K562 (cell line): ENCODE results near the gene PGGHG. TPM values are rescaled to one million over a fixed set of nuclear protein-coding genes. Genes with fewer than 3 reads are reported as not detected.

Experiments used
- GTF3C2 ChIP-seq: IDR thresholded peaks from 3 replicates; pipeline ENCODE4 v1.6.1; 2011; ENCODE audit warnings: borderline replicate concordance, mild to moderate bottlenecking, moderate library complexity; ENCODE audit not compliant: insufficient read length; ENCODE audit errors: extremely low read depth
- IRF1 ChIP-seq: sonication (generic); formaldehyde crosslinking; IDR thresholded peaks from 2 replicates; pipeline ENCODE4 v1.8.0; 2022; ENCODE audit warnings: missing genetic modification reagents, mild to moderate bottlenecking, borderline replicate concordance
- PHF21A ChIP-seq: fragments of 450-650 bp; IDR thresholded peaks from 2 replicates; pipeline ENCODE4 v1.6.1; 2017; ENCODE audit warnings: low read depth, borderline replicate concordance
- PREB ChIP-seq: sonication (generic); formaldehyde crosslinking; IDR thresholded peaks from 2 replicates; pipeline ENCODE4 v1.8.1; 2023; ENCODE audit warnings: mild to moderate bottlenecking, missing genetic modification reagents
- RB1 ChIP-seq: fragments of 450-650 bp; IDR thresholded peaks from 2 replicates; pipeline ENCODE4 v1.6.1; 2017; ENCODE audit warnings: low read depth, mild to moderate bottlenecking
- RBM25 ChIP-seq: fragments of 200-400 bp; formaldehyde crosslinking; IDR thresholded peaks from 2 replicates; pipeline ENCODE4 v1.6.1; 2018; ENCODE audit warnings: low read length, low read depth, moderate library complexity; ENCODE audit not compliant: severe bottlenecking
- SAFB ChIP-seq: fragments of 200-400 bp; formaldehyde crosslinking; IDR thresholded peaks from 2 replicates; pipeline ENCODE4 v1.6.1; 2017; ENCODE audit warnings: low read depth, low read length, borderline replicate concordance
- SNRNP70 ChIP-seq: fragments of 200-400 bp; formaldehyde crosslinking; optimal IDR thresholded peaks from 2 replicates; pipeline ENCODE3; 2017; ENCODE audit warnings: low read depth, low read length
- TAF15 ChIP-seq: fragments of 200-400 bp; formaldehyde crosslinking; IDR thresholded peaks from 2 replicates; pipeline ENCODE4 v1.6.1; 2017; ENCODE audit warnings: mild to moderate bottlenecking, low read depth, low read length, moderate library complexity
- TFAM ChIP-seq: fragments of 250-450 bp; sonication (Bioruptor Pico); conservative IDR thresholded peaks from 2 replicates; pipeline ENCODE4 v1.5.0; 2021; ENCODE audit warnings: mild to moderate bottlenecking, moderate library complexity
- TFE3 ChIP-seq: fragments of 450-650 bp; formaldehyde crosslinking; IDR thresholded peaks from 2 replicates; pipeline ENCODE4 v1.4.0; 2020; ENCODE audit warnings: mild to moderate bottlenecking, mixed read lengths
- ZNF277 ChIP-seq: fragments of 250-450 bp; sonication (Bioruptor Pico); IDR thresholded peaks from 2 replicates; pipeline ENCODE4 v1.8.0; 2022; ENCODE audit warnings: inconsistent platforms, mild to moderate bottlenecking, moderate library complexity, borderline replicate concordance
- polyA plus RNA-seq, 8 experiments: library from polyadenylated mRNA; depleted of rRNA in 4 of 8; stranded (reverse) in 5 of 8; unstranded in 3 of 8; fragments of >200 nt; fragmentation: Nextera tagmentation in 2 of 8; fragmentation: Illumina TruSeq in 1 of 8; extraction: Ambion mirVana in 2 of 8; extraction: Trizol in 1 of 8; gene quantifications; 2 replicates each; pipeline versions ENCODE4 v1.2.1 to v1.2.3, GENCODE V29; 2011 to 2014; ENCODE audit warnings: inconsistent platforms in 1 of 8, missing spikeins in 1 of 8
- total RNA-seq, 7 experiments: library from RNA; depleted of rRNA in 6 of 7; stranded (reverse); fragments of >200 nt in 6 of 7; fragmentation: Illumina TruSeq in 2 of 7; extraction: Trizol in 2 of 7; gene quantifications; 2 replicates each; pipeline versions ENCODE4 v1.2.1 to v1.2.3, GENCODE V29; 2011 to 2021; ENCODE audit warnings: low replicate concordance in 1 of 7
- TF ChIP-seq, protein P1 (sequence below): fragments of 150-350 bp; IDR thresholded peaks from 2 replicates; pipeline ENCODE4 v1.6.1; 2014; ENCODE audit warnings: low read depth, mild to moderate bottlenecking, low read length, borderline replicate concordance

The PGGHG gene
- total and polyA plus RNA-seq, 9 of the 15 experiments (the other 6 are each of a cell fraction or from before 2014, with no cell fraction given), result 0.38 to 85.1 (median 18.1) TPM

GRCh38 chr11:313787-314553 lies 25.0 kb downstream of the PGGHG start, which contains the start of gene IFITM1 (continued):
- TF ChIP-seq ZNF277 (CRISPR knock-in tag), result no peak
- no peak for TF ChIP-seq SNRNP70
- TF ChIP-seq, protein P1, sequence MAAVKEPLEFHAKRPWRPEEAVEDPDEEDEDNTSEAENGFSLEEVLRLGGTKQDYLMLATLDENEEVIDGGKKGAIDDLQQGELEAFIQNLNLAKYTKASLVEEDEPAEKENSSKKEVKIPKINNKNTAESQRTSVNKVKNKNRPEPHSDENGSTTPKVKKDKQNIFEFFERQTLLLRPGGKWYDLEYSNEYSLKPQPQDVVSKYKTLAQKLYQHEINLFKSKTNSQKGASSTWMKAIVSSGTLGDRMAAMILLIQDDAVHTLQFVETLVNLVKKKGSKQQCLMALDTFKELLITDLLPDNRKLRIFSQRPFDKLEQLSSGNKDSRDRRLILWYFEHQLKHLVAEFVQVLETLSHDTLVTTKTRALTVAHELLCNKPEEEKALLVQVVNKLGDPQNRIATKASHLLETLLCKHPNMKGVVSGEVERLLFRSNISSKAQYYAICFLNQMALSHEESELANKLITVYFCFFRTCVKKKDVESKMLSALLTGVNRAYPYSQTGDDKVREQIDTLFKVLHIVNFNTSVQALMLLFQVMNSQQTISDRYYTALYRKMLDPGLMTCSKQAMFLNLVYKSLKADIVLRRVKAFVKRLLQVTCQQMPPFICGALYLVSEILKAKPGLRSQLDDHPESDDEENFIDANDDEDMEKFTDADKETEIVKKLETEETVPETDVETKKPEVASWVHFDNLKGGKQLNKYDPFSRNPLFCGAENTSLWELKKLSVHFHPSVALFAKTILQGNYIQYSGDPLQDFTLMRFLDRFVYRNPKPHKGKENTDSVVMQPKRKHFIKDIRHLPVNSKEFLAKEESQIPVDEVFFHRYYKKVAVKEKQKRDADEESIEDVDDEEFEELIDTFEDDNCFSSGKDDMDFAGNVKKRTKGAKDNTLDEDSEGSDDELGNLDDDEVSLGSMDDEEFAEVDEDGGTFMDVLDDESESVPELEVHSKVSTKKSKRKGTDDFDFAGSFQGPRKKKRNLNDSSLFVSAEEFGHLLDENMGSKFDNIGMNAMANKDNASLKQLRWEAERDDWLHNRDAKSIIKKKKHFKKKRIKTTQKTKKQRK, result no peak
- no peak for TF ChIP-seq RBM25
- TF ChIP-seq PHF21A, result no peak
- no peak for TF ChIP-seq SAFB
- no peak for TF ChIP-seq TFAM (CRISPR knock-in tag)
- TF ChIP-seq RB1, result no peak
- no peak for TF ChIP-seq PREB (CRISPR knock-in tag)
- TF ChIP-seq IRF1 (CRISPR knock-in tag), result no peak
- TF ChIP-seq GTF3C2, result no peak
- no peak for TF ChIP-seq TAF15
- TF ChIP-seq TFE3 (CRISPR knock-in tag), result no peak
